A549 (cell line): ENCODE measurements around the gene ZNF423. TPM values are rescaled to one million over a fixed set of nuclear protein-coding genes. Genes with fewer than 3 reads are reported as not detected.

ENCODE experiments used
- ATAC-seq, 2 experiments: fragments of 200-7000 bp in 1 of 2; fragments of >200 bp in 1 of 2; cut with Nextera tagmentation in 1 of 2; cut with Tn5 transposase in 1 of 2; 3 replicates each; pipeline versions ENCODE4 v1.8.0 to v1.9.1; 2018 to 2020; ENCODE audit warnings: mild to moderate bottlenecking in 1 of 2, moderate library complexity in 1 of 2
- CTCF ChIA-PET: fragments of 300-600 bp; sonication (Branson Sonifier 250); formaldehyde crosslinking; extraction: SDS; loops from one replicate; lab custom pipeline; 2021; ENCODE audit warnings: antibody characterized with exemption, inconsistent platforms; lab: Yijun Ruan, JAX
- POLR2A ChIA-PET: fragments of 350-600 bp; formaldehyde crosslinking; extraction: SDS; loops from one replicate; lab custom pipeline; 2021; ENCODE audit warnings: antibody characterized with exemption, inconsistent platforms; lab: Yijun Ruan, JAX
- DNase-seq, 2 experiments: peaks; one replicate each; pipeline versions ENCODE4 v3.0.0 to v3.0.0-alpha.2; 2011 to 2016; ENCODE audit warnings: low read depth in 1 of 2, low spot score in 1 of 2
- FAIRE-seq: peaks from 2 replicates; lab custom pipeline; 2011; peaks lifted over from hg19 to GRCh38; lab: Jason Lieb, UNC
- H3K27ac ChIP-seq, 2 experiments: fragments of >200 bp; sonication (Bioruptor Twin); formaldehyde crosslinking; 3 replicates each; pipeline ENCODE4 v1.5.1; 2016 to 2017
- H3K4me1 ChIP-seq: fragments of >200 bp; sonication (Bioruptor Twin); formaldehyde crosslinking; 3 replicates; pipeline ENCODE4 v1.6.1; 2016
- H3K4me2 ChIP-seq: fragments of >200 bp; sonication (Bioruptor Twin); formaldehyde crosslinking; 3 replicates; pipeline ENCODE4 v1.6.1; 2016
- H3K4me3 ChIP-seq: fragments of >200 bp; sonication (Bioruptor Twin); formaldehyde crosslinking; 3 replicates; pipeline ENCODE4 v1.5.1; 2016
- H3K9me3 ChIP-seq: fragments of >200 bp; sonication (Bioruptor Twin); formaldehyde crosslinking; 3 replicates; pipeline ENCODE4 v1.6.1; 2016
- CBX8 ChIP-seq: fragments of 200-600 bp; sonication (generic); IDR thresholded peaks from 2 replicates; pipeline ENCODE4 v1.6.1; 2016
- CHD4 ChIP-seq: fragments of 200-600 bp; sonication (generic); IDR thresholded peaks from 2 replicates; pipeline ENCODE4 v1.6.1; 2016; ENCODE audit warnings: antibody characterized with exemption, mild to moderate bottlenecking, borderline replicate concordance
- EHMT2 ChIP-seq: fragments of 200-600 bp; sonication (generic); IDR thresholded peaks from 2 replicates; pipeline ENCODE4 v1.6.1; 2016; ENCODE audit warnings: antibody characterized with exemption, low read depth, mild to moderate bottlenecking, moderate library complexity
- ELK1 ChIP-seq: fragments of 150-350 bp; IDR thresholded peaks from 2 replicates; pipeline ENCODE4 v1.6.1; 2014; ENCODE audit warnings: low read depth, mild to moderate bottlenecking, low read length
- EP300 ChIP-seq, 2 experiments: fragments of >200 bp; sonication (Bioruptor Twin); formaldehyde crosslinking; IDR thresholded peaks; 2 replicates in 1 of 2; 3 replicates in 1 of 2; pipeline ENCODE4 v1.6.1; 2016 to 2017
- ESRRA ChIP-seq: fragments of 150-350 bp; IDR thresholded peaks from 2 replicates; pipeline ENCODE4 v1.6.1; 2014; ENCODE audit warnings: mild to moderate bottlenecking, low read length, borderline replicate concordance
- FOXS1 ChIP-seq: fragments of 250-450 bp; sonication (Bioruptor Pico); IDR thresholded peaks from 2 replicates; pipeline ENCODE4 v1.5.0; 2020; ENCODE audit warnings: mild to moderate bottlenecking, moderate library complexity
- HES2 ChIP-seq: fragments of >200 bp; sonication (Bioruptor Twin); formaldehyde crosslinking; IDR thresholded peaks from 2 replicates; pipeline ENCODE4 v1.6.1; 2016
- HEYL ChIP-seq: fragments of 250-450 bp; sonication (Bioruptor Pico); IDR thresholded peaks from 2 replicates; pipeline ENCODE4 v1.8.0; 2021; ENCODE audit warnings: mild to moderate bottlenecking, moderate library complexity
- HOXB5 ChIP-seq: fragments of 250-450 bp; sonication (Bioruptor Pico); IDR thresholded peaks from 2 replicates; pipeline ENCODE4 v1.5.0; 2020; ENCODE audit warnings: mild to moderate bottlenecking, moderate library complexity
- JUN ChIP-seq, 2 experiments: fragments of >200 bp; sonication (Bioruptor Twin); formaldehyde crosslinking; IDR thresholded peaks; 2 replicates in 1 of 2; 3 replicates in 1 of 2; pipeline ENCODE4 v1.6.1; 2016 to 2017
- JUNB ChIP-seq: fragments of >200 bp; sonication (Bioruptor Twin); formaldehyde crosslinking; IDR thresholded peaks from 2 replicates; pipeline ENCODE4 v1.6.1; 2016
- KDM5A ChIP-seq: fragments of 200-600 bp; sonication (generic); IDR thresholded peaks from 2 replicates; pipeline ENCODE4 v1.6.1; 2016; ENCODE audit warnings: antibody characterized with exemption, mild to moderate bottlenecking
- MAFK ChIP-seq: fragments of 450-650 bp; IDR thresholded peaks from 2 replicates; pipeline ENCODE4 v1.6.1; 2014; ENCODE audit not compliant: partially characterized antibody
- MYC ChIP-seq: IDR thresholded peaks from 2 replicates; pipeline ENCODE4 v1.6.1; 2012; ENCODE audit warnings: mild to moderate bottlenecking, inconsistent platforms, low read length, improper control_type of control experiment, borderline replicate concordance
- NPAS2 ChIP-seq: fragments of 250-450 bp; sonication (Bioruptor Pico); IDR thresholded peaks from 2 replicates; pipeline ENCODE4 v1.8.0; 2022; ENCODE audit warnings: mild to moderate bottlenecking, moderate library complexity, borderline replicate concordance
- POLR2A ChIP-seq: IDR thresholded peaks from 2 replicates; pipeline ENCODE4 v1.6.1; 2012; ENCODE audit warnings: mild to moderate bottlenecking, low read length
- RAD21 ChIP-seq, 2 experiments: fragments of >200 bp in 1 of 2; sonication (Bioruptor Twin) in 1 of 2; formaldehyde crosslinking in 1 of 2; IDR thresholded peaks in 1 of 2; conservative IDR thresholded peaks in 1 of 2; 2 replicates in 1 of 2; 3 replicates in 1 of 2; pipeline ENCODE4 v1.6.1; 2012 to 2018; ENCODE audit warnings: inconsistent platforms in 1 of 2
- RFX5 ChIP-seq: fragments of 450-650 bp; IDR thresholded peaks from 2 replicates; pipeline ENCODE4 v1.7.1; 2014; ENCODE audit warnings: antibody characterized with exemption, mild to moderate bottlenecking, moderate library complexity
- SMC3 ChIP-seq: fragments of >200 bp; sonication (Bioruptor Twin); formaldehyde crosslinking; IDR thresholded peaks from 3 replicates; pipeline ENCODE4 v1.6.1; 2018; ENCODE audit warnings: inconsistent platforms
- TP53 ChIP-seq: fragments of 250-450 bp; sonication (Bioruptor Pico); IDR thresholded peaks from 2 replicates; pipeline ENCODE4 v1.5.0; 2021; ENCODE audit warnings: mild to moderate bottlenecking, moderate library complexity
- ZC3H11A ChIP-seq: fragments of 450-650 bp; IDR thresholded peaks from 2 replicates; pipeline ENCODE4 v1.6.1; 2014; ENCODE audit warnings: antibody characterized with exemption, mild to moderate bottlenecking
- ZSCAN20 ChIP-seq: fragments of 250-450 bp; sonication (Bioruptor Pico); IDR thresholded peaks from 2 replicates; pipeline ENCODE4 v1.8.0; 2022; ENCODE audit warnings: mild to moderate bottlenecking, moderate library complexity
- whole genome bisulfite sequencing: methylation state at CpG from one replicate; pipeline ENCODE4 v1.1.6; 2017; ENCODE audit errors: missing lambda C conversion rate; 5-methylcytosine and 5-hydroxymethylcytosine counted together
- polyA plus RNA-seq, 4 experiments: library from polyadenylated mRNA; depleted of rRNA in 3 of 4; stranded (reverse); fragments of >200 nt; fragmentation: RNase III in 1 of 4; extraction: RNeasy Plus Mini Kit Qiagen cat#74134 plus additional on column Dnase treatment in 1 of 4; gene quantifications; 2 replicates in 3 of 4; 3 replicates in 1 of 4; pipeline ENCODE4 v1.2.3, GENCODE V29; 2011 to 2017
- TF ChIP-seq, protein P1 (sequence below): IDR thresholded peaks from 2 replicates; pipeline ENCODE4 v1.6.1; 2012; ENCODE audit warnings: low read depth, borderline replicate concordance
- TF ChIP-seq, protein P2 (sequence below): fragments of >200 bp; sonication (Bioruptor Twin); formaldehyde crosslinking; IDR thresholded peaks from 3 replicates; pipeline ENCODE4 v1.6.1; 2016

The ZNF423 gene
- polyA plus RNA-seq, 2 of the 4 experiments (the other 2 are of a cell fraction): 0.04 to 0.10 TPM

DNA sequence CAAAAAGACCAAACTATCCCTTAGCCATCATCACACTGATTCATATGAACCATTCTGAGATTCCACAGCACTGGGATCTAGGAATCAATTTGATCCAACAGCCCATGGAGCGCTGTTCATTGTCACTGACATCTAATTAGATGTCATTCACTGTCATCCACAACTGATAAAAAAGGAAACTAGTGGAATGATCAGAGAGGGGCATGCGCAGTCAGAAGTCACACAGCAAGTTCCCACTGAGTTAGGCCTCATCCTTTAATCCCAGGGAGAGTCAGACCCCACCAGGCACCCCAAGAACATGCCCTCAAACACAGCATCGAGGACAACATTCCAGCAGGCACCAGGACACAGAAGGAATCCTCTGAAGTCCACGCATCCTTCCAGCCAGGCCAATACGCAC lies 88.5 kb downstream of the ZNF423 start:
- no peak overlapping the region for H3K4me3 ChIP-seq
- H3K9me3 ChIP-seq: no peaks in the 10 kb centered on the region
- ChIA-PET CTCF (no interaction called here), POLR2A (no interaction called here)
- FAIRE-seq (no peak), ATAC-seq (no peak), DNase-seq (no peak)
- 81% methylated on average over 4 of the region's 5 CpGs for WGBS
- TF ChIP-seq ELK1: no peak
- TF ChIP-seq MAFK: no peak
- TF ChIP-seq, protein P1, sequence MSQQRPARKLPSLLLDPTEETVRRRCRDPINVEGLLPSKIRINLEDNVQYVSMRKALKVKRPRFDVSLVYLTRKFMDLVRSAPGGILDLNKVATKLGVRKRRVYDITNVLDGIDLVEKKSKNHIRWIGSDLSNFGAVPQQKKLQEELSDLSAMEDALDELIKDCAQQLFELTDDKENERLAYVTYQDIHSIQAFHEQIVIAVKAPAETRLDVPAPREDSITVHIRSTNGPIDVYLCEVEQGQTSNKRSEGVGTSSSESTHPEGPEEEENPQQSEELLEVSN: no peak
- H3K27ac ChIP-seq: no peak overlapping the region
- no peaks in the 10 kb centered on the region for H3K4me1 ChIP-seq
- H3K4me2 ChIP-seq: no peak overlapping the region

DNA sequence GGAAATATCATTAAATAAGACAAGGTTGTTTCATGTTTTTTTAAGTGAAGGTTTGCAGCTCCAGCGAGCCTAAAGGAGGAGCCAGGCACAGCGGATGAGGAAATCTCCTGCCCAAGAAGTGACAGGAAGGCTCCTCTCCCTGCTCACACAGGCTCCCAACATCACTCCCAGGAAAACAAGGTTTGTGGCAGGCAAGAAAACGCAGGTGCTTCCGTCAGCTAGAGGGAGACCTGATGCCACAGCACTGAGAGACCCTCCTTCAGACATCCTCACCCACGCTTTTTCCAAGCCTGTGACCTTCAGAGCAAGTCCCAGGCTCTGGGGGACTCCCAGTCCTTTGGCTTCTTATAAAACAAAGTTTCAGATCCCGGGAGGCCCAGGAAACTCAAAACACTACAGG lies 89.7 kb downstream of the ZNF423 start:
- no peak for DNase-seq
- ChIA-PET CTCF (no interaction called here), POLR2A (no interaction called here)
- Histone ChIP-seq H3K4me3 (no peak overlapping the region), H3K4me1 (no peaks in the 10 kb centered on the region), H3K9me3 (no peaks in the 10 kb centered on the region), H3K27ac (no peak overlapping the region), H3K4me2 (no peak overlapping the region)
- TF ChIP-seq, protein P1: no peak
- TF ChIP-seq POLR2A: no peak
- TF ChIP-seq EHMT2: no peak
- no peak for TF ChIP-seq MYC
- TF ChIP-seq HES2: no peak
- no peak for TF ChIP-seq CBX8
- no peak for TF ChIP-seq HEYL (CRISPR knock-in tag)
- TF ChIP-seq JUN (IDR thresholded peaks at IDR 0.05): no peak
- TF ChIP-seq ESRRA: no peak
- TF ChIP-seq ZSCAN20 (CRISPR knock-in tag): no peak
- TF ChIP-seq, protein P2, sequence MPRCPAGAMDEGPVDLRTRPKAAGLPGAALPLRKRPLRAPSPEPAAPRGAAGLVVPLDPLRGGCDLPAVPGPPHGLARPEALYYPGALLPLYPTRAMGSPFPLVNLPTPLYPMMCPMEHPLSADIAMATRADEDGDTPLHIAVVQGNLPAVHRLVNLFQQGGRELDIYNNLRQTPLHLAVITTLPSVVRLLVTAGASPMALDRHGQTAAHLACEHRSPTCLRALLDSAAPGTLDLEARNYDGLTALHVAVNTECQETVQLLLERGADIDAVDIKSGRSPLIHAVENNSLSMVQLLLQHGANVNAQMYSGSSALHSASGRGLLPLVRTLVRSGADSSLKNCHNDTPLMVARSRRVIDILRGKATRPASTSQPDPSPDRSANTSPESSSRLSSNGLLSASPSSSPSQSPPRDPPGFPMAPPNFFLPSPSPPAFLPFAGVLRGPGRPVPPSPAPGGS: no peak
- TF ChIP-seq HOXB5 (CRISPR knock-in tag): no peak
- no peak for TF ChIP-seq RAD21 (conservative IDR thresholded peaks at IDR 0.05 in 1 of 2, IDR thresholded peaks at IDR 0.05 in 1 of 2)
- TF ChIP-seq SMC3: no peak
- no peak for ATAC-seq
- WGBS: 52% methylated on average over 6 of the region's 6 CpGs
- no peak for FAIRE-seq

DNA sequence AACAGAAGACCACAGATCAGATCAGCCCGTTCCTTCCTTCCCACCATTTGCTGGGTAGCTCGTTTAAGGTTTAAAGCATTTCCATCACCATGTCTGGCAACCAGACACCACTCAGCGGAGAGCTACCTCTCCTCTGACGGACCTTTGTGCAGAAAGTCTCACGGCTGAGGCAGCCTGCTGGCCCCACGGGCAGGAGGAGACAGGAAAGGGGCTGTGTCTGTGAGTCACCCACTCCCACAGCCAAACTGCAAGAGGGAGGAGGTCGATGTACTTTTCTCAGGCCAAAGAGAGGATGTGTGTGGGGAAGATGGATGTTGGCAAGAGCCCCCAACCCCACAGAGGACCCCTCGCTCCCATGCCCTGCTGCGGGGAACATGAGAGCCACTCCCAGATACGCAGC lies 92.1 kb downstream of the ZNF423 start:
- Histone ChIP-seq H3K27ac (no peak overlapping the region), H3K4me3 (no peak overlapping the region), H3K9me3 (no peaks in the 10 kb centered on the region), H3K4me2 (no peak overlapping the region), H3K4me1 (no peaks in the 10 kb centered on the region)
- POLR2A ChIA-PET: no interaction called here
- no peak for DNase-seq
- 33% methylated on average over 10 of the region's 10 CpGs for WGBS
- FAIRE-seq: no peak
- TF ChIP-seq ZC3H11A (no peak), TP53 (CRISPR knock-in tag) (no peak), JUNB (no peak), NPAS2 (no peak), KDM5A (no peak), RAD21 (conservative IDR thresholded peaks at IDR 0.05 in 1 of 2, IDR thresholded peaks at IDR 0.05 in 1 of 2) (no peak), HES2 (no peak), RFX5 (no peak), EP300 (IDR thresholded peaks at IDR 0.05) (no peak), CBX8 (no peak), HEYL (CRISPR knock-in tag) (no peak), SMC3 (no peak), CHD4 (no peak), FOXS1 (CRISPR knock-in tag) (no peak)
- CTCF ChIA-PET: no interaction called here
- no peak for ATAC-seq
